HG03469 (cell line): ENCODE measurements around the gene CS.

ENCODE experiments used
- ATAC-seq: cut with Tn5 transposase; IDR thresholded peaks from one replicate; pipeline ENCODE4 v1.9.1; 2021; ENCODE audit warnings: mild to moderate bottlenecking, moderate library complexity, moderate number of reproducible peaks; ENCODE audit not compliant: unreplicated experiment

CS gene

DNA sequence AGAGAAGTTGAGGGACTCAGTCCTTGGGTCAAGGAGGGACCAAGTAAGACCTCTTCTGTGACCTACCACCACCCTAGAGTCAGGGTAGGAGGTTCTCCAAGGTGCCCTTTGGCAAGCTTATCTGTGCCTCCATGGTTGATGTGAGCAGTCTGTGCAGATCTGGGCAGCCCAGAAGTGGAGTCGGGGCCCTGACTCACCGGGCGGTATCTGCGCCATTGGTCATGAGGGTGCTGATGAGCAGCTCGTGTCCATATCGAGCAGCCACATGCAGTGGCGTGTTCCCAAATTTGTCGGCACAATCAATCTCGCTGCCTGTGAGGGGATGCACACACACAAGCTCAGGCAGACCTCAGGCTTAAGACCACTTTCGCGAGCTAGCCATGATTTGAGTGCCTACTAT lies 47.0 kb downstream of the CS start:
- ATAC-seq = no peak

- no peak for ATAC-seq
Measured at GRCh38 chr12:56252649-56253048, 47.5 kb downstream of the CS start.

DNA sequence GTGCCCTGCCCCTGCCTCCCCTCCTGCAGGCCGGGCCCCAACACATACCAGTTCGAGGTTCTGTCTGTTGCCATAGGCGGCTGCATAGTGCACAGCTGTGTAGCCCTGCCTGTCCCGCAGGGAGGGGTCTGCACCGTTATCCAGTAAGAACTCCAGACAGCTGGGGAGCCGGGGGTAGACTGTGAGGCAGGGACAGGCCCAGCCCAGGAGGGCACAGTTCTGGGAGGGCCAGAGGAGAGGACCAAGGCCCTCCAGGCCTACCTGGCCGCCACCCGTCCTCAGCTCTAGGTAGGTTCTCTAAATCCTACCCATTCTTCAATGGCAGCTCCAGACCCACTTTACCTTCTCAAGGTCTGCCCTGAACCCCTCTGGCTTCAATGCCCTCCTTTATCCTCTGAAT lies 51.4 kb downstream of the CS start:
- no peak for ATAC-seq

DNA sequence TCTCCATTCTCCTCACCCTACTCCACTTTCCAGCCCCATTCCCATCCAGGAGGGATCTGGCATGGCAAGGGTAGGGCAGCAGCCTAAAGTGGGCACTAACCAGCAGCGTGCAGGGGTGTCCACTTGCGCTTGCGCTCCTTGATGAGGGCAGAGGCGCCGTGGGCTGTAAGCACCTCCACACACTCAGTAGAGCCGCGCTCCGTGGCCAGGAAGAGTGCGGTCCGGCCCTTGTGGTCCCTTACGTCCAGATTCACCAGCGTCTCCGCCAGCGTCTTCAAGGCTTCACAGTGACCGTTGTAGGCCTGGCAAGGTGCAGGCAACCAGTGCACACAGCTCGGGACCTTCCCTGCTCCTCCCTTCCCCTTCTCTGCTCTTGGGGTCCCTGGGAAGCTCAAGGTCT lies 52.2 kb downstream of the CS start:
- ATAC-seq = no peak

DNA sequence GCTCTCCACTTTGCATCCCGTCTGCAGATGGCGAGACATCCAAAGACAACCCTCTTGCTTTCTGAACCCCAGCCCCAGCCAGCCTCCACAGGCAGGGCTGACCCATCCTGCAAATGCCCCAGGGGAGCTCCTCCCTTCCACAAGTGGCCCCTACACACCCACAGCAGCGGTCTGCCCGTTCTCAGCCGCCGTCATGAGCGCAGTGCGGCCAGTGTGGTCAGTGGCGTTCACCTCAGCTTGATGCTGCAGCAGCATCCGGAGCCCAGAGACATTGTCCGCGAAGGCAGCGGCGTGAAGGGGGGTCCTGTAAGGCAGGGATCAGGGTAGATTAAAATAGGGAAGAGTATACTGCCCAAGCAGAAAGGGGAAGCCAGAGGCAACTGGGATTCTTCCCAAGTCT lies 55.6 kb downstream of the CS start:
- no peak for ATAC-seq

GRCh38 chr12:56243731-56244181 lies 56.4 kb downstream of the CS start:
- ATAC-seq = no peak

DNA sequence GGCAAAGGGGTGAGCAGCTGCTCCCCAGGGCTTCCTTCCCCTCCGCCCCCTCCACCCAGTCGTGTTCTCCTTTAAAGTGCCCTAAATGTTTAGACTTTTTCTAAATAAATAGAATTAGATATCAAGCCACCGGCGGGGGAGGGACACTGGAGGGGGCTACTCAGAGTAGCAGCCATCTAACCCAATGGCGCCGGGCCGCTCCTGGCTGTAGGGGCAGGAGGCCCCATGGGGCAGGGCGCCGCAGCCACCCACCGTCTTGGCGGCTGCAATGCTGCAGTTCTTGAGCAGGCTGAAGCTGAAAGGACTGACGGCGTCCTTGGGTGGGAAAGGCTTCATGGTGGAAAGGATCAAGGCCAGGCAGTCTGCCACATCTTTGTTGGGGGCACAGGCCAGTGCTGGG lies 57.1 kb downstream of the CS start:
- ATAC-seq = no peak

DNA sequence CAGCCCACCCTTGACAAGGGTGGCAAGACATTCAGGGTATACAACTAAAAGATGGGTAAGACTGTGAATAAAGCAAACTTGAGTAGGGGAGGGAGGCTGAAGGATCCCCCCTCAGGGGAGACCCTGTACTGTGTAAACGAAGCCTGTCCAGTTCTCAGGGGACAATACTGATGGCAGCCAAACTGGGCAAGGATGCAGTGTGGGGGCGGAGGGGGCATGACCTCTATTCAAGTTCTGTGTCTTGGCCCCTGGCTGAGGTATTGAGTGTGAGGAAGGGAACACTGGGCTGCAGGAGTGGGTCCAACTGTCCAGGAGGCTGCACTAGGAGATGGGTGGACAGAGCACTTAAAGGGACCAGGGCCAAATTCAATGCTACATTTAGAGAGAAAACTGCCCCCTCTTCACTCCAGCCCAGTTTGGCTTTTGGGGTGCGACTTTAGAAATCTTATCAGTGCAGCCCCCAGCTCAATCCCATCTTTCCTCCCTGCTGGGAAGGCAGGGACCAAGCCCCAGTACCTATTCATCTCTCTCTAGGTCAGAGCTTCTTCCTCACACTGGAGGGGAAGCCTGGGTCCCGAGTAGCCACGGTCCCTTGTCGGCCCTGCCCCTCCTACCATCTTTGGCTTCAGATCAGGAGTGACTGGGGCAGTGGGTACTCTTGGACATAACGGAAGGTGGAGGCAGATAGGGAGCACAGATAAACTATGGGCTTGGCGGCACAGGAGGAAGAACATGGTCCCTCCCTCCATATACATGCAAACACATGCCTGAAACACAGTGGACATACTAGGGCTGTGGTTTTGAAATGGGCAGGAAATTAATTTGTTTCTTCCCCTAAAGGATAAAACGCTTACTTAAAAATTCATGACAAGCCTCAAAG lies 58.5 kb downstream of the CS start:
- ATAC-seq = no peak

DNA sequence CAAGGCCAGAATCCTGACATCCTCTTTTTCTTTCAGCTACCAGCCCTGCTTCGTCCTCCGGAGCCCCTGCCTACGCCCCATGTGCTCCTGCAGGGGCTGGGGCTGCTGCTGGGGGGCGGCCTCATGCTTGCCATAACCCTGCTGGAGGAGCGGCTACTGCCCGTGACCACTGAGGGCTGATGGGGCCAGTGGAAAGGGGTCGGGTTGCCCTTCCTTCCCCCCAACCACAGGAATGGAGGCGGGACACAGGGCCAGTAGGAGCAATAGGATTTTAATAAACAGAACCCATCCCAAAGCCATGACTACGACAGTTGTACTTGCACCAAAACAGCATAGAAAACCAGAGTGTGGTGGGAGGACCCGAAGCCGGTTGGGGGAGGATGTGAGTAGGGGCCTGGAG lies 62.6 kb downstream of the CS start:
- no peak for ATAC-seq

- ATAC-seq = no peak
Measured at GRCh38 chr12:56236985-56237384, 63.1 kb downstream of the CS start.

GRCh38 chr12:56236091-56236490 lies 64.0 kb downstream of the CS start:
- no peak for ATAC-seq

DNA sequence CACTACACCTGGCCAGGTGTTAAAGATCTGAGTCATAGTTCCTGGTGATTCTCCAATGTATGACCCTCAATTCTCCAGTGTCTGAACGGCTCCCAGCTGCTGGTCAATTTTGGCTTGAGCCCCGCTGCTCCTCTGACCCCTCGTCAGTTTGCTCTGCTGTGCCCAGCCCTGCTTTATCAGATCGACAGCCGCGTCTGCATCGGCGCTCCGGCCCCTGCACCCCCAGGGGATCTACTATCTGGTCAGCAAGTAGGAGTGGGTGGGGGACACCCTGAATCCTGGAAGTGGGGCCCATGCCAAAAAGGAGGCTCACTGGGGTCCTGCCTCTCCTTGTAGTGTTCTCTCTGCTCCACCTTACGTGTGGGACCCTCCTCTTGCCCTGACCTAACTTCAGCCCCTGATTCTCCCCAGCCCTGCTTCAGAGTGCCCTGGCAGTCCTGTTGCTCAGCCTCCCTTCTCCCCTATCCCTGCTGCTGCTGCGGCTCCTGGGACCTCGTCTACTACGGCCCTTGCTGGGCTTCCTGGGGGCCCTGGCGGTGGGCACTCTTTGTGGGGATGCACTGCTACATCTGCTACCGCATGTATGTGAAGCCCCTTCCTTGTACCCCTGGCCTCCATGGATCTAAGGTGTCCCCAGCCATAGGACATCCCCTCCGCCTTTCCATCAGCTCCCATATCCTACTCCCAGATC lies 65.2 kb downstream of the CS start:
- ATAC-seq = no peak

DNA sequence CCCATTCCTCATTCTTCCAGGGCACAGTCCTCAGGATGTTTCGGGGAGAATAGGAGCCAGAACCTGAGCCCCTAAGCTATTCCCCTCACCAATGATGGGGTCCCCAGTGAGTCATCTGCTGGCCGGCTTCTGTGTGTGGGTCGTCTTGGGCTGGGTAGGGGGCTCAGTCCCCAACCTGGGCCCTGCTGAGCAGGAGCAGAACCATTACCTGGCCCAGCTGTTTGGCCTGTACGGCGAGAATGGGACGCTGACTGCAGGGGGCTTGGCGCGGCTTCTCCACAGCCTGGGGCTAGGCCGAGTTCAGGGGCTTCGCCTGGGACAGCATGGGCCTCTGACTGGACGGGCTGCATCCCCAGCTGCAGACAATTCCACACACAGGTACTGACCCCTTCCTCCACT lies 68.9 kb downstream of the CS start:
- ATAC-seq = no peak

- ATAC-seq = no peak
Measured at GRCh38 chr12:56230432-56231183, 69.5 kb downstream of the CS start.

GRCh38 chr12:56229916-56230431 lies 70.2 kb downstream of the CS start, which contains the start of gene SLC39A5:
SLC39A5 (plus strand) TSS chr12:56230051; CDS start chr12:56231275, 1,224 bp downstream.
- ATAC-seq = no peak

- ATAC-seq = no peak
Measured at GRCh38 chr12:56229082-56229481, 71.0 kb downstream of the CS start.

GRCh38 chr12:56224954-56225353 lies 75.2 kb downstream of the CS start:
- ATAC-seq = no peak

DNA sequence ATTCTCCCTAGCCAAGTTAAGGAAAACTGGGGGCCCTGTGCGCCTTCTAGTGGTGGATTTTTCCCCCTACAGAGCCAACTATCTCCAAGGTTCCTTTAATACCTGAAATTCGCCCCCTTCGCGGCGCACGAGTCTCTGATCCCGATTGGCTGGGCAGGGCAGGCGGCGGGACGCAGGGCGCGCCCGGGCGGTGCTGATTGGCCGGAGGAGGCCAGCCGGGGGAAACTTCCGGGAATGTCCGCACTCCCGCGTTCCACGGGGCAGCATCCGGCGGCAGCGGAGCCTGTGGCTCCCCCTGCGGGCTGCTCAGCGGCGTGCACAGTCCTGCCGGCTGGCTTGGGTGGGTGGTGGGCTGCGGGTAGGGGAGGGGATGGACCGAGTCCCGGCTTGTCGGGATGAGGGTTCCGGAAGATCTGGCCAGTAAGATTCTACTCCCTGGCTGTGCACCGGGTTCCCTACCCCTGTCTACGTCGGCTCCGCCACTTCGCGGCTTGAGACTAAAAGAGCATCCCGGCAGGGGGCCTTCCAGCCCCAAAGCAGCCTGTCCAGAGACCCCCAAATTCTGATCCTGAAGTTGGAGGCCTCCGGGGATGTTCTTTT lies 75.9 kb downstream of the CS start, which contains the start of gene NABP2:
NABP2 (plus strand) TSS at position 241 of the 600 bp plus-strand sequence. CDS start 515 bp downstream, outside the sequence.
- peak; percentile 60 for ATAC-seq

- ATAC-seq = no peak
Measured at GRCh38 chr12:56223571-56224101, 76.5 kb downstream of the CS start.

DNA sequence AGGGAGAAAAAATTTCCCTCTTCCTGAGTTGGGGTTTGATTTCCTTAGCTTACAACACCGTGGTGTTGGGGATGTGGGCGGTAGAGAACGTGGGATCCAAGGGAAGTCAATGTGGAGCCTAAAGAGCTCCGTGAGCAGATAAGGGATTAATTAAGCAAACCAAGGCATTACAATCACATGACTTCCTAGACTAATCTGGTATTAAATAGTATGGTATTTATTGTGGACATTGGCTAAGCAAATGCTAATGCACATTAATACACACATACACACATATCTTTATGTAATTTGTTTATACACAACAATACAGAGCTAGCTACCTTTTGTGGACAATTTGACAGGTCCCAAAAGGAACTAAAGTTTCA lies 77.6 kb downstream of the CS start:
- ATAC-seq = no peak
